GM20431 (cell line): Measurements from ENCODE around the gene DLX3.

Experiments
- in situ Hi-C: fragments of 300-500 bp; cut with MseI, MboI; formaldehyde crosslinking; loops from one replicate; pipeline ENCODE4 v1.15.0; 2020; ENCODE audit warnings: low sequenced_read_pairs; ENCODE audit not compliant: unreplicated experiment

The DLX3 gene

DNA sequence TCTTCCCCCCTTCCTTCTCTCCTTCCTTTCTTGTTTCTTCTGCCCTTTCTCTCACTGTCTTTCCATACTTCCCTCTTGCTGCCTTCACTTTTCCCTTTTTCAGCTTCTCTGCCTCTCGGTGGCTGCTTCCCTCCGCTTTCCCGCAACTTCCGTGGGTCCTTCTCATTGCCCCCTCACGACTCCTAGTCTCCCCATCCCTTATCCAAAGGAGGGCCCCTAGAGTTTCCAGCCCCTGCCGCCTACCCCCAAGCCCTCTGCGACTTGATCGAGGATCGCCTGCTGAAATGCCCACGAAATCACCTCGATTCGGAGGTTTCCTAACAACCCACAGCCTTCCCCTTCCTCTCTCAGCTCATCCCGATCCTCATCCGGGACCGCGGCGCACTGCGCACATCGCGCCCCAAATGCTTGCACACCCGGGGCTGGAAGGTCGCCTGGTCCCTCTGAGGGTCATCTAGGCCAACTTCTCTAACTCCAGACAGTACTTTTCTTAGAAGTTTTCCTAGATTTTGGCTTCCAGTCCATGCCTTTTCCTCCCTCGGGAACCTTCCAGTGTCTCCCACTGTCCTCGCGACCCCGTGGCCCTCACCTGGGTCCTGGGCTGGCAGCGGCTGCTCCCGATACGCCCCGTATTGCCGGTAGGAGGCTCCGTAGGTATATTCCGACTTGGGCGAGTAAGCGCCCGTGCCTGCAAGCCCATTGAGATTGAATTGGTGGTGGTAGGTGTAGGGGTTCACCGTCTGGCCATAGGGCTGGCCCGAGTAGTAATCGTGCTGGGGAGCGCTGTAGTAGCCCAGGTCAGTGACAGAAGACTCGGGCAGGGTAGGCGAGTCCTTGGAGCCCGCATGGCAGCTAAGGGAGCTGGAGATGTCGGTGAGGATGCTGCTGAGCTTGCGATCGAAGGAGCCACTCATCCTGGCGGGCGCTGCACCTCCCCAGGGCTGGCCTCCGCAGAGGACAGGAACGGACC is 654 bp downstream of the DLX3 start:
- in situ Hi-C loops = loop anchor here (10.0 to 25.0 kb wide), 2 partner anchors 130 to 432 kb away; no protein-coding TSS in a partner anchor

DNA sequence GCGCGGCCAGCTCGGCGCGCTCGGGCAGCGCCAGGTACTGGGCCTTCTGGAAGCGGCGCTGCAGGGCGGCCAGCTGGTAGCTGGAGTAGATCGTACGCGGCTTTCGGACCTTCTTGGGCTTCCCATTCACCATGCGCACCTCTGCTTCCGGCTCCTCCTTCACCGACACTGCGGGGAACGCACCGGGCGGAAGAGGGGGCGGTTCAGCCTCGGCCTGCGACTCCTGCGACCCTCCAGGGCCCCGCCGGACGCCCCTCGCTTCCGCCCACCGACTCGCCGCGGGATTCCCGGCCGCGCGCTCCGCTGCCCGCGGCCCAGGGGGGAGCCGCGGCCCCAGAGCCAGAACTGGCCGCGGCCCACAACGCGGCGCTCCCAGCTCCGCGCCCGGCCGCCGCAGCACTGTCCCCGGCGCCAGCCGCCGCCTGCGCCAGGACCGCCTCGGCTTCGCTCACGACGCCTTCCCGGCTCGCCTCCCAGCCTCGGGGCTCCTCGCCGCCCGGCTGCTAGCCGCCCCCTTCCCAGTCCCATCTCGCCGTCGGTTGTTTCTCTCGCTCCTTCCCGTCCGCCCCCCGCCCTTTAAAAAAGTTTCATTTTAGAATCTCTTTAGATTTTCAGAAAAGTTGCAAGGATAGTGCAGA is 1.5 kb downstream of the DLX3 start:
- in situ Hi-C loops = loop anchor here (10.0 to 25.0 kb wide), 2 partner anchors 129 to 431 kb away; no protein-coding TSS in a partner anchor

DNA sequence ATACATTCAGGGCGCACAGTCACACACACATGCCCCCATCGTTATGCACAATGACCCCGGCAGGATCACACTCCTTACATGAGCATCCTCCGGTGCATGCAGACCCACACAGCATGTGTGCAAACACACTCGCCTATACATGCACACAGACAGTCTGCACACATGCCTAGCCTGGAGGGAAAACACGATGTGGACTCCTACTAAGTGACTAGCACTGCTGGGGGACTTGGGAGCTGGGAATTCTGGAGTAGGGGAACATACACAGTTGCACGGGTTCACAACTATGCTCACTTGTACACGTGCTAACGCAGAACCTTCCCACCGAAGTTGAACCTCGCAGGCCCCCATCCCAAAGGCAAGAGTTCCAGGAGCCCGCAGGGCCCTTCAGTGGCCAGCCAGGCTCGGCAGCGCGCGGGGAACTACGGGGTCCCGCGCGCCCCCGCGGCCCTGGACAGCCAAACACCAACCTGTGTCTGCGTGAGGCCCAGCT is 2.0 kb downstream of the DLX3 start:
- in situ Hi-C loops = loop anchor here (10.0 to 25.0 kb wide), 2 partner anchors 128 to 431 kb away; no protein-coding TSS in a partner anchor

DNA sequence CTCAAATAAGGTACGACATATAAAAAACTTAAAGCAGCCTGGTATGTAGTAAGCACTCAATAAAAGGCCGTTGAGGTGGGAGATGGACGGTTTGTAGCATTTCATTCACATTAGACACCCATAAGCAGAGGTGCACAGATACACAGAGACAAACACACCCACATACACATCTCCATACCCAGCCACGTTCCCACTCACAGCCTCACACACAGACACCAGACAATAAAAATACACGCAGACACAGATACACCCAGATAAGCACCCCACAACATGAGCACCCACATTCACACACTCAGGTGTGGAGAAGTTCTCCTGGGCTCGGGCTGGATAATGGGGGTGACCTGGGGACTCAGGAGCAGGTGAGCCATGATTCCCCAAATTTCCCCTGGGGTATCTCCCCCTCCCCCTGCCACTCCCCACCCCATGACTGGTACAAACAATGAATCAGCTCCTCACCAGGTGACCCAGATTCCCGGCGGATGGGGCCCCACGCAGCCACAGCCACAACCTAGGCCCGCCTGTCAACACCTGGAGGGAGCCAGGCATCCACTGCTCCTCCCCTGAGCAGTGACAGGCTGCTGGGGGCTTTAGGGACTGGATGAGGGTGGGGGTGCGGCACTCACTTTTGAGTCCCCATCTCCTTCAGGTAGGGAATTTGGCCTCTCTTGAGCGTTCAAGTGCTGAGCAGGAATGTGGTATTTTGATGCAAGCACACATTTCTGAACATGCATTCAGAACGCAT is 2.7 kb downstream of the DLX3 start:
- in situ Hi-C loops = loop anchor here (10.0 to 25.0 kb wide), 2 partner anchors 128 to 430 kb away; no protein-coding TSS in a partner anchor

DNA sequence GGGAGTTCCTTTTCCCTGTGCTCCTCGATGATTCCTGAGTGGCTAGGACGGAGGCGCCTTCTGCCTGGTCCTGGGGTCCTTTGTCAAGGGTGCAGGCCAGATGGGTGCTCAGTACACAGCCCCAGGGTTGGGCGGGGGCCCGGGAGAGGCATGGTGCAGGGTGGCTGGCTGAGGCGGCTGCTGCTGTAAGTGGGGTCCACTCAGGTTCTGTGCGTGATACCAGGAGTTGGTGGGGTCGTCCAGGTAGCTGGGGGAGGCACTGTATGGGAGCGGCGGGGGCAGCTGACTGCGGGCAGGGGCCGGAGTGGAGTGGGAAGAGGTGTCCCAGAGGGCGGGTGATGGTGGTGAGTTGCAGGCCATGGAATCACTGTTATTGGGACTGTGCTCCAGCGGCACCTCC is 3.6 kb downstream of the DLX3 start:
- in situ Hi-C loops = loop anchor here (10.0 to 25.0 kb wide), 2 partner anchors 127 to 429 kb away; no protein-coding TSS in a partner anchor

DNA sequence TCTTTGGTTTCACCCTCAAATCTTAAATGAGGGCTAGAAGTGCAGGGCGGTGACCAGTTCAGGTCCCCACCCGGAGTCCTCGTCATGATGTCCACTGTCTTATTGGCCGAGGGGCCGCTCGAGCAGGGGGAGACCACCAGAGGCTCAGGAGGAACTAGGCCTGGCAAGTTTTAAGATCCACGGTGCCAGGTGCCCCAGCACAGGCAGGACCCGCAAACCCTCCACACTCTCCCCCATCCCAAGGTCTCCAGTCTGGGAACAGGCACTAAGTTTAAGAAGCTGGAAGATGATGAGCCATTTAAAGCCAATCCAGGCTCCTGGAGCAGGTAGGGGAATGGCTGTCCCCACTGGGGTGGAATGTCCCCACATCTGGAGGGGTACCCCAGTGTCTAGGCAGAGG is 4.1 kb downstream of the DLX3 start:
- in situ Hi-C loops = loop anchor here (10.0 to 25.0 kb wide), 2 partner anchors 126 to 429 kb away; no protein-coding TSS in a partner anchor

DNA sequence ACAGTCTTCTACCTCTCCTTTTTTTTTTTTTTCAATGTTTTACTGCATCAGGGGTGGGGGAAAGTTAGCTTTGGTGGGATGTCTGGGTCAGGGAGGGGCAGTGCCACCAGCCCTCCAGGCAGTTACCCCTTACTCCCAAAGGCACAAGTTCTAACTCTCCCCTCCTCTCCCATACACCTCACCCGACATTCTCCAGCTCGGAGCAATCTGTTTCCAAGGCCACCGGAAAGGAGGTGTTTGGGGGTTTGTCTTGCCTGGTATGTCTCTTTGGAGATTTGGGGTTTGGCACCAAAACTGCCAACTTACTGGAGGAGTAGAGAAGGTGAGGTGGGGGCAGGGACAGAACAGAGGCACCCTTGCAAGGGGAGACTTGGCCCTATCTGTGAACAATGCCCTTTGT is 4.7 kb downstream of the DLX3 start:
- in situ Hi-C loops = loop anchor here (10.0 to 25.0 kb wide), 2 partner anchors 126 to 428 kb away; no protein-coding TSS in a partner anchor

DNA sequence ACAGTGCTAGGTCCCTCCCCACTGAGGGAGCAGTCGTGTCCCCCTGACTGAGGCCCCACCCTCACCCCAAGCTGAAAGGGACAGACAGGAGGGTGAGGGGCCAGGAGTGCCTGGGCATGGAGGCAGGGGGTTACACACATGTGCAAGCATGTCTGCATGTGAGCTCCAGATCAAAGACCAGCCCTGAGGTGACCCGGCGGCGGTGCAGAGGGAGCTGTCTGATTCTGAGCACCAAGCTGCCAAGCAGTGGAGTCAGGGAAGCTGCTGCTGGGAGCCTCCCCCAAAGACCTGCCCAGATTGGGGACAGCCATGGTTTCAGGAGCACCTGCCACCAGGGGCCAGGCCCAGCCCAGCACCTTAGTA is 5.5 kb downstream of the DLX3 start:
- in situ Hi-C loops = loop anchor here (25.0 kb wide), 1 partner anchor 427 kb away; no protein-coding TSS in a partner anchor

DNA sequence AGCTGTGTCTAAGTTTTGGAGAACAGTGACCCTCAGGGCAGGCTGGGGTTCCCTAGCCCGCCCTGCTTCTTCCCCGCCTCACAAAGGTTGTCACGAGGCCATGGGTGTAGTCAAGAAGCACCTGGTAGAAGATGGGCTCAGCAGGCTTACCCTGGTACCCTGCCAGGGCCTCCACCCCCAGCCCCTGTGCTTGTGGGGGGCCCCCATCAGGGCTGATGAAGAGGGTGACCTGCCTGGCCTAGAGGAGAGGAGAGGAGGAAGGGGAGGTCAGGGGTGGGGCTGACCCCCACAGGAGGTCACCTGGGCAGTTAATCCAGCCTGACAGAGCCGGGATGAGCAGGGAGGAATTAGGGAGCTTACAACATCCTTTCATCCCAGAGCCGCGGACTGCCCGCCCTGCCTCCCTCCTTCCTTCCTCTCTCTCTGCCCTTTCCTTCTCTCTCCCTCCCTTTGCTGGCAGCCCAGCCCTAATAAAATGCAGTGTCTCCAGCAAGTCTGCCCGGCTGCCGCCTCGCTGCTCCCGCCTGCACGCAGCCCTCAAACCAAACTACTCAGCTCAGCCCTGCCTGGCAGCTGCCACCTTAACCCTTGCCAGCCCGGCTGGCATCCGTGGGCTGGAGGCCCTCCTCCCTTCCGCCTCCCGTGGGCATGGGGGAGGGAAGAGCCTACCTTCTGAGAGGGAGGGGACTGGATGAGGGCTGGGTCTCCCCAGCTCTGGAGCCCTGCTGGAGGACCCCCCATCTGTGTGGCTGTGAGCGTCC is 7.2 kb downstream of the DLX3 start:
- in situ Hi-C loops = loop anchor here (25.0 kb wide), 1 partner anchor 426 kb away; no protein-coding TSS in a partner anchor

DNA sequence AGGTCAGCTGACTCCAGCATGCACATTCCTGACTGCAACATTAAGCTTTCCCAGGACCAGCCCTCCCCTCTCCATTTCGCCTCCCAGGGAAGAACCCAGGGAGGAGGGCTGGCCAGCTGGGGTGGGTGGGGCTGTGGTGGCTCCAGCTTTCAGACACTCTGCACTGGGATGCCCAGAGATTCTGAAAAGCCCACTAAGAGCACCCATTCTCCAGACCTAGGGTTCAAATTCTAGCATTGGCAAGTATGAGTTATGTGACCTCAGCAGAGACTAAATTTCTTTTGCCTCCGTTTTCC is 7.8 kb downstream of the DLX3 start:
- in situ Hi-C loops = loop anchor here (25.0 kb wide), 1 partner anchor 425 kb away; no protein-coding TSS in a partner anchor

DNA sequence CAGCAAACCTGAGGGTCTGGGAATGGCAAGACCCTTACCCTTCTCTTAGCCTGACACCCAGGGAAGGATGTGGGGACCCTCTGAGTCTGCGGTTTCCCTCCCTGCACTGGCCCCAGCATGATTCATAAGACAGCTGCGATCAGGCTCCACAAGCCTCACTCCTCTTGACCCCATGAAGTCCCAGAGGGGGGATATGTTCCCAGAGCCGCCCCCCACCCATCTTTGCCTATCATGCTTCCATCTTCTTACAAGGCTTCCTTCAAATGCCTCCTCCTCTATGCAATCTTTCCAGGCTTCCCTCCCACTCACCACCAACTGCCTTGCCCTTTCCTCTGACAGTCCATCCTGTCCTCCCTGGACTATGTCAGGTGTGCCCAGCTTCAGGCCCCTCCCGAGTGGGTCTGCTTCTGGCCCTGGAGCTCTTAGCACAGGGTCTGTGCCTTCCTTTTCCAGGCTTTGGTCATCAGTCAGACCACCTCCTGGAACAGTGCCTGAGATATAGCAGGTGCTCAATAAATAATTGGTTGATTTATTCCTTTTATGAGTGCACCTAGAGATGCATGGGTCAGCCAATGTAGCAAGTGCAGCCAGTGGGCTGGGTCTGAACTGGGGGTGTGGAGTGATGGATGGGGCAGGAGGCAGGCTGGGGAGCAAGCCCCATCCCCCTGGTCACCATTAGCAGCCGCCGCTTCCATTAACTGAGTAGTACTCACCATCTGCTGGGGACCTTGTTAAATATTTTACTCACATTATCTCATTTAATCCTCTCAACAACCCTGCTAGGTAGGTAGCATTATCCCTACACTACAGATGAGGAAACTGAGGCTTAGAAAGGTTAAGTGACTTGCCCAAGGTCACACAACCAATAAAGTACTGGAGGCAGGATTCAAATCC is 8.4 kb downstream of the DLX3 start:
- in situ Hi-C loops = loop anchor here (25.0 kb wide), 1 partner anchor 424 kb away; no protein-coding TSS in a partner anchor

DNA sequence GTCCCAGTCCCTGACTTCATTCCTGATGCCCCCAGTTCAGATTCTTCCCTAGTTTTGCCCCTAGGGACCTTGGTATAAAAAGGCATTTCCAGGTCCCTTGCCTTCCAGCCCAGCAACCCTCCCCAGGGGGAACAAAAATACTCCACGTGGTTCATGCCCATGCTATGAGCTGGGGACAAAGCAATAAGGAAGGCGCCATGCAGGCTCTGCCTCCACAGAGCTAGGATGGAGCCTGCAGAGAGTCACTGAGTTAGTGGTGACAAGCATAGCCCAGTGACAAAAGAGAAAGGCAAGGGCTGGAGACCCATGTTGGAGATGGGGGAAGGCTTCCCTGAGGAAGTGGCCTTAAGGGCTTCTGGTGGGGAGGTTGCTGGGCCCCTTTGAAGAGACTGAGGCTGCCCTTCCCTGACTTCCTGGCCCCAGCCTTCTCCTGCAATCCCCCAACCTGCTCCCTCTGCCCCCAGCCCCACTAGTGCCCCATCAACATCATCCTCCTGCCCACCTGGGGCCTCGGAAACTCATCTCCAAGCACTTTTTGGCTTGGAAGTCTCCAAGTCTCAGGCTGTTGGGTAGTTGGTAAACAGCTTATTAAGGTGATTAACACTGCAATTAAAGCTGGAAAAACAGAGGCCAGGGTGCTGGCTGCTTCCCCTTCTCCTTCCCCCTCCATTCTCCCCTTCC is 9.6 kb downstream of the DLX3 start:
- in situ Hi-C loops = loop anchor here (25.0 kb wide), 1 partner anchor 423 kb away; no protein-coding TSS in a partner anchor

DNA sequence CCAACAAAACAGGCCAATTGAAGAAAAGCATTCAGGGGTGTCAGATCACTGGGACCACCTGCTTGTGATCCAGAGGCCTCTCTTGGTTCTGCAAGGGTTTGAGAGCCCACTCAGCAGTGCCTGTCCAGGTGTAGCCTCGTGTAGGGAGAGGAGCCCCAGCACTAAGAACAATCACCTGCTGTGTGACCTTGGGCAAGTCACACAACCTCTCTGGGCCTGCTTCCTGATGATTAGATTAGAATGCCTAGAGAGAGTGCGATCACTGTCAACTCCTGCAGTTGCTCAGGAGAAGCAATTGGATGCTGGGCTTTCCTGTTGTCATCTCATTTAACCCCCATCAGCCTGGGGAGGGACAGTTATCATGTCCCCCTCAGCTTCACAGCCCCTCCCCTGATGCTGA is 10.2 kb downstream of the DLX3 start:
- in situ Hi-C loops = loop anchor here (25.0 kb wide), 1 partner anchor 422 kb away; no protein-coding TSS in a partner anchor

DNA sequence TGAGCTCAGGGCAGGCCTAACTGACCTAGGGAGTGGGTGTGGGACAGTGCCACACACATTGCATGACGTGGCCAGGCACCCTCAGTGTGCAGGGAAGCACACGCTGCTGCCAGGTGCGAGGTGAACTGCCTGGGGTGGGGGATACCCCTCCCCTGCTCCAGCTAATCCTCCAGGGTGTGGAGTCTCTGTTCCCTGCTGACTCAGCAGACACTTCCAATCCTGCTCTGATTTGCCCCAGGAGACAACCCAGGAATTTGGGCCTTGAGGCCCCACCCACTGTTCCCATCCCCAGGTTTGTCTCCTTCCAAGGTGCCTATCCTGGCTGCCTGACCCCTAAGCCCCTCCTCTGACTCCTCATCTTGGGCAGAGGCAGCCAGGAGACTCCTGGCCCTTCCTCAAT is 10.7 kb downstream of the DLX3 start:
- in situ Hi-C loops = loop anchor here (25.0 kb wide), 1 partner anchor 422 kb away; no protein-coding TSS in a partner anchor

DNA sequence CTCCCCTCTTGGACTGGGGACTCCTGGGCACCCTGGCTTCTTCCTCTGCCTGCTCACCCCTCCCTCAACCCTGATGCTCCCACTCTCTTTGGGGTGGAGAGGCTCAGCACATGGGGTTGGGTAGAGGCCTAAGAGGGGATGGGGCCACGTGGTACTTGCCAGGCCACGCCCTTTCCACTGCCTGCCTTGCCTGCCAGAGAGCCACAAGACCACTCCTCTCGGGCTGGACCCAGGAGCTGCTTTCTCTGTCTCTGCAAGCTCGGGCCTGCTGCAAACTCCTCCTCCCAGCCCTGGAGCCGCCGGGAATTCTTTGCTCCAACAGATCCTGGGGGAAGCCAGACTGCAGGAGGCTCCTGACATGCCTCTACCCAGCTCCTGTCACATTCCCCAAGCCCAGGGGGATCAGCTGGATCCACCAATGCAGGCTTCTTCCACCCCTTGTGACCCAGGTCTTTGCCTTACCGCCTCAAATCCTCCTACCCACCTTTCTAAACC is 14.3 kb downstream of the DLX3 start:
- in situ Hi-C loops = loop anchor here (25.0 kb wide), 1 partner anchor 418 kb away; no protein-coding TSS in a partner anchor

DNA sequence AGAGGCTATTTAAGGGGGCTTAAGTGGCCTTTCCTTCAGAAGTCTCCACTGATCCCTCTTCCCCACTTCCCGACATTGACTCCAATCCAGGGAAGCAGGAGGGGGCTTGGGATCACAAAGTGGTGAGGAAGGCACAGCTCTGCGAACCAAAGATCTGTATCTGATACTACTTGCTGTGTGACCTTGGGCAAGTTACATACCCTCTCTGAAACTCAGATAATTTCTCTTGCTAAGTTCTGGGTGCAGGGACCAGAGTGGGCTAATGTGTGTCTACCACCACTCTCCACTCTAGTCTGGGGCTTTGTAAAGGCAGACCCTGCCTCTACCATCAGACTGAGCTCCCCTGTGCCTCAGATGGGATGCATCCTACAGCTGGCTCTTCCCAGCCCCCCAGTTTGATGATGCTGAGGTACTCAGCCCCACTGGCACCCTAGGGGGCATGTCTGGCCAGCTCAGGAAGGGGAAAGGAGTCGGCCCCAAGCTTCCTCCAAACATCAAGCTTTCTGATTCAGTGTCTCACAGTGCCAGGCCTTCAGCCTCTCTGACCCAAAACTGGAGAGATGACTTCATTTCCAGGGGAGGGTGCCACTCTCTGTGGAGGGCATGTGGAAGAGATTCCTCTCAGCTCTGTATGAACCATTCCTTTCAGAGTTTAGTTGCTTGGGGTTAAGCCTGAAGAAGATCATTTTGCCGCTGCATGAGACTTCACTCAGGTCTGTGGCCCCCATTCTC is 15.1 kb downstream of the DLX3 start:
- in situ Hi-C loops = loop anchor here (25.0 kb wide), 1 partner anchor 418 kb away; no protein-coding TSS in a partner anchor
